ENCODE results near the gene HIC2.
"Not testable (repeated sequence)": the region's sequence is repeated elsewhere in the genome, so short reads cannot be mapped to it uniquely, and the experiment has no call there.

The HIC2 gene

GRCh38 chr22:21417227-21417746 lies at the start of gene HIC2:
Gene HIC2 (plus strand): TSS chr22:21417371. CDS start chr22:21442832, 25,461 bp downstream.
- not testable (repeated sequence) for DNase-seq (ENCODE audit: low read depth in 2 of 3, low spot score in 1 of 3)

- DNase-seq (ENCODE audit: low read depth in 2 of 3, low spot score in 1 of 3) = not testable (repeated sequence)
These were observed 48.4 kb upstream of the HIC2 start for GRCh38 chr22:21368603-21369310.

- not testable (repeated sequence) for DNase-seq (ENCODE audit: low read depth in 2 of 3, low spot score in 1 of 3)
These were observed 41.3 kb upstream of the HIC2 start for GRCh38 chr22:21375880-21376279.

- DNase-seq (ENCODE audit: low read depth in 2 of 3, low spot score in 1 of 3) = not testable (repeated sequence)
These were observed 33.3 kb upstream of the HIC2 start, which contains the start of gene RIMBP3B for GRCh38 chr22:21383701-21384467. Gene RIMBP3B (plus strand): TSS chr22:21383751. CDS start chr22:21383859, 108 bp downstream.

GRCh38 chr22:21384468-21385357 lies 32.5 kb upstream of the HIC2 start:
- not testable (repeated sequence) for DNase-seq (ENCODE audit: low read depth in 2 of 3, low spot score in 1 of 3)

GRCh38 chr22:21389480-21389879 lies 27.7 kb upstream of the HIC2 start:
- DNase-seq (ENCODE audit: low read depth in 2 of 3, low spot score in 1 of 3) = not testable (repeated sequence)

- DNase-seq (ENCODE audit: low read depth in 2 of 3, low spot score in 1 of 3) = not testable (repeated sequence)
These were observed 27.2 kb upstream of the HIC2 start for GRCh38 chr22:21390013-21390412.

- DNase-seq (ENCODE audit: low read depth in 2 of 3, low spot score in 1 of 3) = not testable (repeated sequence)
These were observed 22.6 kb upstream of the HIC2 start for GRCh38 chr22:21394613-21395012.

GRCh38 chr22:21401197-21401969 lies 15.8 kb upstream of the HIC2 start:
- not testable (repeated sequence) for DNase-seq (ENCODE audit: low read depth in 2 of 3, low spot score in 1 of 3)

- DNase-seq (ENCODE audit: low read depth in 2 of 3, low spot score in 1 of 3) = not testable (repeated sequence)
These were observed 14.3 kb upstream of the HIC2 start for GRCh38 chr22:21402763-21403314.

GRCh38 chr22:21407139-21407538 lies 10.0 kb upstream of the HIC2 start:
- not testable (repeated sequence) for DNase-seq (ENCODE audit: low read depth in 2 of 3, low spot score in 1 of 3)

GRCh38 chr22:21407792-21408191 lies 9.4 kb upstream of the HIC2 start:
- not testable (repeated sequence) for DNase-seq (ENCODE audit: low read depth in 2 of 3, low spot score in 1 of 3)

GRCh38 chr22:21416375-21416774 lies 796 bp upstream of the HIC2 start:
- DNase-seq (ENCODE audit: low read depth in 2 of 3, low spot score in 1 of 3) = not testable (repeated sequence)

- peak in 1 of 3 donors; percentile 3 for DNase-seq (ENCODE audit: low read depth in 2 of 3, low spot score in 1 of 3)
These were observed 682 bp downstream of the HIC2 start for GRCh38 chr22:21417853-21418252.

GRCh38 chr22:21418974-21419638 lies 1.9 kb downstream of the HIC2 start:
- DNase-seq (ENCODE audit: low read depth in 2 of 3, low spot score in 1 of 3) = not testable (repeated sequence)

- not testable (repeated sequence) for DNase-seq (ENCODE audit: low read depth in 2 of 3, low spot score in 1 of 3)
These were observed 3.1 kb downstream of the HIC2 start for GRCh38 chr22:21420180-21420763.

- DNase-seq (ENCODE audit: low read depth in 2 of 3, low spot score in 1 of 3) = not testable (repeated sequence)
These were observed 7.0 kb downstream of the HIC2 start for GRCh38 chr22:21424084-21424709.
